Immature natural killer cell (primary cell): ENCODE results near the gene C4orf50. TPM values are rescaled to one million over a fixed set of nuclear protein-coding genes. Genes with fewer than 3 reads are reported as not detected.
"Not testable (repeated sequence)": the region's sequence is repeated elsewhere in the genome, so short reads cannot be mapped to it uniquely, and the experiment has no call there.

Source experiments
- DNase-seq, 3 donors: peaks; one replicate each; pipeline ENCODE4 v3.0.0; 2022; ENCODE audit warnings: mixed read lengths in 1 of 3
- H3K27ac Mint-ChIP-seq, 6 donors: one replicate each; pipeline ENCODE4 v1.8.0; 2020; ENCODE audit warnings: mixed read lengths in 6 of 6, mild to moderate bottlenecking in 5 of 6, inconsistent platforms in 4 of 6, moderate library complexity in 3 of 6
- H3K27me3 Mint-ChIP-seq, 3 donors: one replicate each; pipeline ENCODE4 v1.8.0; 2020 to 2021; ENCODE audit warnings: low read depth in 3 of 3, mild to moderate bottlenecking in 3 of 3, mixed read lengths in 3 of 3, moderate library complexity in 3 of 3, inconsistent platforms in 1 of 3
- H3K36me3 Mint-ChIP-seq, 3 donors: one replicate each; pipeline ENCODE4 v1.8.0; 2020; ENCODE audit warnings: mixed read lengths in 3 of 3, inconsistent platforms in 2 of 3, mild to moderate bottlenecking in 2 of 3
- H3K4me1 Mint-ChIP-seq, 2 donors: one replicate each; pipeline ENCODE4 v1.8.0; 2020; ENCODE audit warnings: inconsistent platforms in 2 of 2, mild to moderate bottlenecking in 2 of 2, mixed read lengths in 2 of 2, moderate library complexity in 1 of 2
- H3K4me3 Mint-ChIP-seq, 5 donors: one replicate each; pipeline ENCODE4 v1.8.0; 2020; ENCODE audit warnings: mild to moderate bottlenecking in 5 of 5, mixed read lengths in 5 of 5, inconsistent platforms in 3 of 5, moderate library complexity in 3 of 5
- H3K9me3 Mint-ChIP-seq, 6 donors: one replicate each; pipeline ENCODE4 v1.8.0; 2020; ENCODE audit warnings: mild to moderate bottlenecking in 6 of 6, mixed read lengths in 6 of 6, inconsistent platforms in 4 of 6, moderate library complexity in 3 of 6
- polyA plus RNA-seq, 3 donors: library from polyadenylated mRNA; unstranded; fragments of 300-500 nt; fragmentation: Illumina TruSeq; gene quantifications; one replicate each; pipeline ENCODE4 v1.2.3, GENCODE V29; 2021

The C4orf50 gene
- polyA plus RNA-seq, 3 donors from 2014 or later = 0.04 TPM; not detected in 2

- no peaks in the 10 kb centered on the region for H3K36me3 Mint-ChIP-seq
- no peaks in the 10 kb centered on the region for H3K9me3 Mint-ChIP-seq
- no peaks in the 10 kb centered on the region for H3K4me1 Mint-ChIP-seq
- H3K4me3 Mint-ChIP-seq = no peak overlapping the region
- H3K27ac Mint-ChIP-seq = no peak overlapping the region
- DNase-seq = no peak
- peaks cover 0 to 3% (median 2%) of the 10 kb centered on the region in 3 donors for H3K27me3 Mint-ChIP-seq
These were observed 61.2 kb downstream of the C4orf50 start for GRCh38 chr4:5957076-5957475.

GRCh38 chr4:5956285-5957021 lies 61.8 kb downstream of the C4orf50 start:
- Mint-ChIP-seq H3K27ac (no peak overlapping the region), H3K27me3 (peaks cover 0 to 3% (median 2%) of the 10 kb centered on the region in 3 donors), H3K9me3 (no peaks in the 10 kb centered on the region), H3K4me1 (no peaks in the 10 kb centered on the region), H3K4me3 (no peak overlapping the region), H3K36me3 (no peaks in the 10 kb centered on the region)
- no peak for DNase-seq

- Mint-ChIP-seq H3K27me3 (peaks cover 0 to 4% (median 3%) of the 10 kb centered on the region in 3 donors), H3K36me3 (no peaks in the 10 kb centered on the region), H3K9me3 (no peaks in the 10 kb centered on the region), H3K27ac (no peak overlapping the region), H3K4me3 (no peak overlapping the region), H3K4me1 (no peaks in the 10 kb centered on the region)
- no peak for DNase-seq
These were observed 62.4 kb downstream of the C4orf50 start for GRCh38 chr4:5955856-5956255.

- DNase-seq = no peak
- H3K27ac Mint-ChIP-seq = no peak overlapping the region
- no peaks in the 10 kb centered on the region for H3K4me1 Mint-ChIP-seq
- peaks cover 0 to 6% (median 5%) of the 10 kb centered on the region in 3 donors for H3K27me3 Mint-ChIP-seq
- no peaks in the 10 kb centered on the region for H3K9me3 Mint-ChIP-seq
- H3K4me3 Mint-ChIP-seq = no peak overlapping the region
- no peaks in the 10 kb centered on the region for H3K36me3 Mint-ChIP-seq
These were observed 62.9 kb downstream of the C4orf50 start for GRCh38 chr4:5955201-5955821.

DNA sequence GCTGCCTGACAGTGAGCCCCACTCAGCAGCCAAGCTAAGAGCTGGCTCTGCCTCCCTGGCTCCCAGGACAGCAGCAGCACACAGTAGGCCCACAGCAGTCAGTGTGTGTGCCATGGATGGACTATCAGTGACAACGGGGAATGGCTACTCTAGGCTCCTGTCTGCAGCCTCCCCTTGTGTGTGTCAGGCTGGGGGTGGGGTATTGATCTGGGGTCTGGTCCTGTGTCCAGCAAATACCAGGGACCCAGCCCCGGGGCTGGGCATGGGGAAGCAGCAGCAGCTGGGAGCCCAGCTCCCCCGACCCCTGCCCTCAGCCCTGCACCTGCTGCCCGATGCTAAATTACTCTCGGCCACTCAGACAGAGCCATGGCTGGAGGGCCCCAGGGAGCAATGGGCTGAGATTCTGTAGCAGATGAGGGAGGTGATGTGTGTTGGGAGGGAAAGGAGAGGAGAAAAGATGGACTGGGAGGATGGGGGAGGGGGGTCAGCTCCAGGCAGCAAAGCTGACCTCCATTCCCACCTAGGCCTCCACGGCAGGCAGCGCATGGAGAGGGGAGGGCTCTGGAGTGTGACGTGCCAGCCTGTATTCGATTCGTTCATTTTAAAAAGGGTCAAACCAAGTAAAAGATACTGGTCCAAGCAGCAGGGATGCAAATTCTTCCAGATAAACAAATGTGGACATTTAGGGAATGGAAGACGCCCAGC lies 64.0 kb downstream of the C4orf50 start:
- no peak overlapping the region for H3K27ac Mint-ChIP-seq
- no peak for DNase-seq
- H3K4me3 Mint-ChIP-seq = no peak overlapping the region
- H3K36me3 Mint-ChIP-seq = no peaks in the 10 kb centered on the region
- peaks cover 0 to 6% (median 5%) of the 10 kb centered on the region in 3 donors for H3K27me3 Mint-ChIP-seq
- H3K9me3 Mint-ChIP-seq = no peaks in the 10 kb centered on the region
- H3K4me1 Mint-ChIP-seq = no peaks in the 10 kb centered on the region

- H3K36me3 Mint-ChIP-seq = no peaks in the 10 kb centered on the region
- no peak overlapping the region for H3K4me3 Mint-ChIP-seq
- H3K9me3 Mint-ChIP-seq = no peaks in the 10 kb centered on the region
- H3K27ac Mint-ChIP-seq = no peak overlapping the region
- H3K4me1 Mint-ChIP-seq = no peaks in the 10 kb centered on the region
- no peak for DNase-seq
- peaks cover 0 to 7% (median 5%) of the 10 kb centered on the region in 3 donors for H3K27me3 Mint-ChIP-seq
These were observed 65.0 kb downstream of the C4orf50 start for GRCh38 chr4:5952975-5953951.

DNA sequence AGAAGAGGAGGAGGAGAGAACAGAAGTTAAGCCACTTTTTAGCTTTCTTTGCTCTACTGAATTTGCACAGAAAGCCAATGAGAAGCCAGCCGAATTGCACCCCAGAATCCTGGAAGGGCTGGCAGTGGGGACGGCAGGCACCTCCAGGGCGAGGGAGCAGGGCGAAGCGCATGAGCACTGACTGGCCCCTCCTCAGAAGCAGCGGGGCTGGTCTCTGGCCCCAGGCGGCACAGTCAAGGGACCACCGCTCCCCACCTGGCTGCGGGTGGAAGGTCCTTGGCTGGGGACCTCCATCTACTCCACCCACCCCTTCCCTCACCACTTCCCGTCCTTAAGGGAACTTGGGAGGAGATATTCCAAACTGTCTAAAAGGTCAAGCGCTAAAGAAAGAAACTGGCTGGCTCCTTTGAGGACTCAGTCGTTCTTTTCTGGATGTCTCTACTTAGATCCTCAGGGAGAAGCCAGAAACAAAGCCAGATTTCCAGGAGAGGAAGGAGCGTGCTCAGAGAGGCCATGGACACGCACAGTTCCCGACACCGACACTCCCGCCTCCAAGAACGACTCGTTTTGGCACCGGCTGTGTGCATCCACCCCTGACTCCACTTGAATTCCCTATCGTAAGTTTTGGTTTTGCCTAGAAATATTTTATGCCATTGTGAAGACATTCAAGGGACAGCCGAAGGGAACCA lies 65.8 kb downstream of the C4orf50 start:
- no peak for DNase-seq
- Mint-ChIP-seq H3K4me1 (no peaks in the 10 kb centered on the region), H3K9me3 (peaks cover 0 to 3% (median 0%) of the 10 kb centered on the region in 6 donors), H3K36me3 (no peaks in the 10 kb centered on the region), H3K27me3 (peaks cover 0 to 12% (median 5%) of the 10 kb centered on the region in 3 donors), H3K27ac (no peak overlapping the region), H3K4me3 (no peak overlapping the region)

GRCh38 chr4:5946653-5947052 lies 71.6 kb downstream of the C4orf50 start:
- not testable (repeated sequence) for DNase-seq, H3K36me3 Mint-ChIP-seq, H3K4me3 Mint-ChIP-seq, H3K27ac Mint-ChIP-seq, H3K9me3 Mint-ChIP-seq, H3K4me1 Mint-ChIP-seq, H3K27me3 Mint-ChIP-seq

GRCh38 chr4:5945936-5946335 lies 72.3 kb downstream of the C4orf50 start:
- no peak overlapping the region for H3K4me3 Mint-ChIP-seq
- peaks cover 0 to 9% (median 2%) of the 10 kb centered on the region in 3 donors for H3K27me3 Mint-ChIP-seq
- peaks cover 0 to 6% (median 0%) of the 10 kb centered on the region in 3 donors for H3K36me3 Mint-ChIP-seq
- no peak overlapping the region for H3K27ac Mint-ChIP-seq
- H3K9me3 Mint-ChIP-seq = peaks cover 0 to 5% (median 0%) of the 10 kb centered on the region in 6 donors
- no peak for DNase-seq
- no peaks in the 10 kb centered on the region for H3K4me1 Mint-ChIP-seq

DNA sequence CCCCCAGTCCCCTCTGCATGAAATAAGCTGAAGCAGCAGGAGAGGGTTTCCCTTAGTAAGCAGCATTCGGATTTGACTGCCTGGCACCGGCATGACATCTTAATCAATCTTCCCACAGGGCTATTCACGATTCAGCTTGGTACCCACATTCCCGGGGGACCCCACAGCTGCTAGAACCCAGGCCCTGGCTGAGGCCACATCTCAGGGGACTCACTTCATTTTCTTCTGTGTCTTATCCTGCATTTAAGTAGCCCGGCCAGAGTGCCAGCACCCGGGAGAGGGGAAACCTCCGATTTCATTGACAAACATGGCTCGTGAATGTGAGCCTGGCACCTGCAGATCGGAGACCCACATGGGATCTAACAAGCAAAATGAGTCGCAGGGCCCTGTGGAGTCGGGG lies 73.1 kb downstream of the C4orf50 start:
- peaks cover 0 to 5% (median 0%) of the 10 kb centered on the region in 6 donors for H3K9me3 Mint-ChIP-seq
- H3K27me3 Mint-ChIP-seq = peaks cover 0 to 7% (median 0%) of the 10 kb centered on the region in 3 donors
- no peak overlapping the region for H3K4me3 Mint-ChIP-seq
- peaks cover 0 to 6% (median 0%) of the 10 kb centered on the region in 3 donors for H3K36me3 Mint-ChIP-seq
- no peak for DNase-seq
- H3K4me1 Mint-ChIP-seq = no peaks in the 10 kb centered on the region
- no peak overlapping the region for H3K27ac Mint-ChIP-seq

GRCh38 chr4:5943561-5943960 lies 74.7 kb downstream of the C4orf50 start:
- Mint-ChIP-seq H3K27me3 (peaks cover 0 to 5% (median 2%) of the 10 kb centered on the region in 3 donors), H3K4me3 (no peak overlapping the region), H3K36me3 (peaks cover 0 to 6% (median 0%) of the 10 kb centered on the region in 3 donors), H3K4me1 (no peaks in the 10 kb centered on the region), H3K27ac (no peak overlapping the region), H3K9me3 (peaks cover 0 to 5% (median 0%) of the 10 kb centered on the region in 6 donors)
- DNase-seq = no peak

GRCh38 chr4:5942947-5943346 lies 75.3 kb downstream of the C4orf50 start:
- H3K27me3 Mint-ChIP-seq = peaks cover 0 to 3% (median 3%) of the 10 kb centered on the region in 3 donors
- peaks cover 0 to 5% (median 0%) of the 10 kb centered on the region in 6 donors for H3K9me3 Mint-ChIP-seq
- H3K27ac Mint-ChIP-seq = no peak overlapping the region
- no peaks in the 10 kb centered on the region for H3K4me1 Mint-ChIP-seq
- no peak overlapping the region for H3K4me3 Mint-ChIP-seq
- DNase-seq = no peak
- H3K36me3 Mint-ChIP-seq = peaks cover 0 to 6% (median 0%) of the 10 kb centered on the region in 3 donors

DNA sequence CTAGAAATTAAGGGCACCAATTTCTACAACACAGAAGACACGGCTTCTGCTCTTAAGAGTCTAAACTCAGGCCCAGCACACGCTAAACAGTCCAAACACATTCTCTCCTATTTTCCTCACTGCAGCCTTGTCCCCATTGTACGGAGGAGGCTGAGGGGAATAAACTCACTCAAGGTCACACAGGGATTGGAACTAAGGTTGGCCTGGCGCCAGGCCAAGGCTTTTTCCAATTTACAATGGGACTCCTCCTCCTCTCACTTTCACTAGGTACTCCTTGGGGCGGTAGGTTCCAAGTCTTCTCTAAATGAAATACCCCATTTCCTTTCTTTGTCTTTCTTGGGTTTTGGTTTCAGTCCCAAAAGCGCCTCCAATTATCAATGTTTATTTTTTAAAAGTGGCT lies 76.6 kb downstream of the C4orf50 start:
- Mint-ChIP-seq H3K36me3 (peaks cover 0 to under 1% (median 0%) of the 10 kb centered on the region in 3 donors), H3K27ac (no peak overlapping the region), H3K27me3 (peaks cover 0 to 4% (median 0%) of the 10 kb centered on the region in 3 donors), H3K4me1 (no peaks in the 10 kb centered on the region), H3K9me3 (peaks cover 0 to 2% (median 0%) of the 10 kb centered on the region in 6 donors), H3K4me3 (no peak overlapping the region)
- DNase-seq = no peak
